Measurements from ENCODE around the gene HNRNPUL1. TPM values are rescaled to one million over a fixed set of nuclear protein-coding genes. Genes with fewer than 3 reads are reported as not detected.

The HNRNPUL1 gene
- total and polyA plus RNA-seq, 9 of the 15 experiments (the other 6 are each of a cell fraction or from before 2014, with no cell fraction given), result 7.3 to 211 (median 85.0) TPM

DNA sequence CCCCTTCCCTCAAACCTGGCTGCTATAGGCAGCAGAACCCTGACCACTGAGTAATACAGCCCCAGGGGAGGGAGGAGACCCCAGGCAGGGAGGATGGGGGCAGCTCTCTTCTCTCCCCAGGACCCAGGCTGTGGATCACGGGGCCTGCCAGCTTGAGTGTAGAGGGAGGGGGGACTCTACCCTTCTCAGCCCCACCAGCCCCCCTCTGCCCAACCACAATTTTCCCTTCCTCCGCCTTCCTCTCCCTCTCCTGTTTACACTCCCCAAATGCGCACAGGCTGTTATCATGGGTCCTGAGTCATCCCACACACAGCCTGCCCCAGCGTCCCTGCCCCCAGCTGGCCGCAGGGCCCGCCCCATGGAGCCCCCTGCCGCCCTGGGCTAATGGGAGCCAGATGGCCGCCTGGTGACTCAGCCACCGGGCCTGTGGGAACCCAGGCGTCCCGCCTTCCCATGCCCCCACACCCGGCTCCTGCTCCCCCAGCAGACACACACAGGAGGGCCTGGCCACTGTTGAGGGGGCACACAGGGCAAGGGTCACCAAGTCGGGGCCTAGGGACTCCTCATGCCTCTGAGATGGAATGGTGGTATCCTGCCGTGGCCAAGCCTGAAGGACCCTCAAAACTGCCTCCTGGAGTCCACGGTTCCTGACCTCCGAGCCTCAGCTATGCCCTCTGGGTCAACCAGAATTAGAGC is 59.4 kb downstream of the HNRNPUL1 start (continued):
- TF ChIP-seq TAF15 (IDR thresholded peaks at IDR 0.05; ENCODE audit: low read depth, low read length) (no peak), BDP1 (IDR thresholded peaks at IDR 0.05; ENCODE audit: insufficient read depth, insufficient read length) (no peak), KHSRP (IDR thresholded peaks at IDR 0.05) (no peak), U2AF1 (optimal IDR thresholded peaks at IDR 0.05; ENCODE audit: low read depth, low read length) (no peak), ZNF780A (CRISPR knock-in tag; IDR thresholded peaks at IDR 0.05) (no peak), CHAMP1 (IDR thresholded peaks at IDR 0.05) (no peak), RHOXF2B (CRISPR knock-in tag; conservative IDR thresholded peaks at IDR 0.05) (no peak), CREBBP (IDR thresholded peaks at IDR 0.05; ENCODE audit: low read depth, low read length) (no peak), ARID2 (IDR thresholded peaks at IDR 0.05) (no peak), ZNF280A (IDR thresholded peaks at IDR 0.05; ENCODE audit: low read depth, partially characterized antibody) (no peak), ZNF551 (CRISPR knock-in tag; IDR thresholded peaks at IDR 0.05) (no peak), ZNF274 (IDR thresholded peaks at IDR 0.05; ENCODE audit: borderline replicate concordance, low read depth, low read length) (no peak), TARDBP (IDR thresholded peaks at IDR 0.05) (no peak)
- TF ChIP-seq, protein P1, sequence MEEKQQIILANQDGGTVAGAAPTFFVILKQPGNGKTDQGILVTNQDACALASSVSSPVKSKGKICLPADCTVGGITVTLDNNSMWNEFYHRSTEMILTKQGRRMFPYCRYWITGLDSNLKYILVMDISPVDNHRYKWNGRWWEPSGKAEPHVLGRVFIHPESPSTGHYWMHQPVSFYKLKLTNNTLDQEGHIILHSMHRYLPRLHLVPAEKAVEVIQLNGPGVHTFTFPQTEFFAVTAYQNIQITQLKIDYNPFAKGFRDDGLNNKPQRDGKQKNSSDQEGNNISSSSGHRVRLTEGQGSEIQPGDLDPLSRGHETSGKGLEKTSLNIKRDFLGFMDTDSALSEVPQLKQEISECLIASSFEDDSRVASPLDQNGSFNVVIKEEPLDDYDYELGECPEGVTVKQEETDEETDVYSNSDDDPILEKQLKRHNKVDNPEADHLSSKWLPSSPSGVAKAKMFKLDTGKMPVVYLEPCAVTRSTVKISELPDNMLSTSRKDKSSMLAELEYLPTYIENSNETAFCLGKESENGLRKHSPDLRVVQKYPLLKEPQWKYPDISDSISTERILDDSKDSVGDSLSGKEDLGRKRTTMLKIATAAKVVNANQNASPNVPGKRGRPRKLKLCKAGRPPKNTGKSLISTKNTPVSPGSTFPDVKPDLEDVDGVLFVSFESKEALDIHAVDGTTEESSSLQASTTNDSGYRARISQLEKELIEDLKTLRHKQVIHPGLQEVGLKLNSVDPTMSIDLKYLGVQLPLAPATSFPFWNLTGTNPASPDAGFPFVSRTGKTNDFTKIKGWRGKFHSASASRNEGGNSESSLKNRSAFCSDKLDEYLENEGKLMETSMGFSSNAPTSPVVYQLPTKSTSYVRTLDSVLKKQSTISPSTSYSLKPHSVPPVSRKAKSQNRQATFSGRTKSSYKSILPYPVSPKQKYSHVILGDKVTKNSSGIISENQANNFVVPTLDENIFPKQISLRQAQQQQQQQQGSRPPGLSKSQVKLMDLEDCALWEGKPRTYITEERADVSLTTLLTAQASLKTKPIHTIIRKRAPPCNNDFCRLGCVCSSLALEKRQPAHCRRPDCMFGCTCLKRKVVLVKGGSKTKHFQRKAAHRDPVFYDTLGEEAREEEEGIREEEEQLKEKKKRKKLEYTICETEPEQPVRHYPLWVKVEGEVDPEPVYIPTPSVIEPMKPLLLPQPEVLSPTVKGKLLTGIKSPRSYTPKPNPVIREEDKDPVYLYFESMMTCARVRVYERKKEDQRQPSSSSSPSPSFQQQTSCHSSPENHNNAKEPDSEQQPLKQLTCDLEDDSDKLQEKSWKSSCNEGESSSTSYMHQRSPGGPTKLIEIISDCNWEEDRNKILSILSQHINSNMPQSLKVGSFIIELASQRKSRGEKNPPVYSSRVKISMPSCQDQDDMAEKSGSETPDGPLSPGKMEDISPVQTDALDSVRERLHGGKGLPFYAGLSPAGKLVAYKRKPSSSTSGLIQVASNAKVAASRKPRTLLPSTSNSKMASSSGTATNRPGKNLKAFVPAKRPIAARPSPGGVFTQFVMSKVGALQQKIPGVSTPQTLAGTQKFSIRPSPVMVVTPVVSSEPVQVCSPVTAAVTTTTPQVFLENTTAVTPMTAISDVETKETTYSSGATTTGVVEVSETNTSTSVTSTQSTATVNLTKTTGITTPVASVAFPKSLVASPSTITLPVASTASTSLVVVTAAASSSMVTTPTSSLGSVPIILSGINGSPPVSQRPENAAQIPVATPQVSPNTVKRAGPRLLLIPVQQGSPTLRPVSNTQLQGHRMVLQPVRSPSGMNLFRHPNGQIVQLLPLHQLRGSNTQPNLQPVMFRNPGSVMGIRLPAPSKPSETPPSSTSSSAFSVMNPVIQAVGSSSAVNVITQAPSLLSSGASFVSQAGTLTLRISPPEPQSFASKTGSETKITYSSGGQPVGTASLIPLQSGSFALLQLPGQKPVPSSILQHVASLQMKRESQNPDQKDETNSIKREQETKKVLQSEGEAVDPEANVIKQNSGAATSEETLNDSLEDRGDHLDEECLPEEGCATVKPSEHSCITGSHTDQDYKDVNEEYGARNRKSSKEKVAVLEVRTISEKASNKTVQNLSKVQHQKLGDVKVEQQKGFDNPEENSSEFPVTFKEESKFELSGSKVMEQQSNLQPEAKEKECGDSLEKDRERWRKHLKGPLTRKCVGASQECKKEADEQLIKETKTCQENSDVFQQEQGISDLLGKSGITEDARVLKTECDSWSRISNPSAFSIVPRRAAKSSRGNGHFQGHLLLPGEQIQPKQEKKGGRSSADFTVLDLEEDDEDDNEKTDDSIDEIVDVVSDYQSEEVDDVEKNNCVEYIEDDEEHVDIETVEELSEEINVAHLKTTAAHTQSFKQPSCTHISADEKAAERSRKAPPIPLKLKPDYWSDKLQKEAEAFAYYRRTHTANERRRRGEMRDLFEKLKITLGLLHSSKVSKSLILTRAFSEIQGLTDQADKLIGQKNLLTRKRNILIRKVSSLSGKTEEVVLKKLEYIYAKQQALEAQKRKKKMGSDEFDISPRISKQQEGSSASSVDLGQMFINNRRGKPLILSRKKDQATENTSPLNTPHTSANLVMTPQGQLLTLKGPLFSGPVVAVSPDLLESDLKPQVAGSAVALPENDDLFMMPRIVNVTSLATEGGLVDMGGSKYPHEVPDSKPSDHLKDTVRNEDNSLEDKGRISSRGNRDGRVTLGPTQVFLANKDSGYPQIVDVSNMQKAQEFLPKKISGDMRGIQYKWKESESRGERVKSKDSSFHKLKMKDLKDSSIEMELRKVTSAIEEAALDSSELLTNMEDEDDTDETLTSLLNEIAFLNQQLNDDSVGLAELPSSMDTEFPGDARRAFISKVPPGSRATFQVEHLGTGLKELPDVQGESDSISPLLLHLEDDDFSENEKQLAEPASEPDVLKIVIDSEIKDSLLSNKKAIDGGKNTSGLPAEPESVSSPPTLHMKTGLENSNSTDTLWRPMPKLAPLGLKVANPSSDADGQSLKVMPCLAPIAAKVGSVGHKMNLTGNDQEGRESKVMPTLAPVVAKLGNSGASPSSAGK (IDR thresholded peaks at IDR 0.05), result no peak

Data from K562 (cell line).